Cortex of kidney (tissue), 1 donor: ENCODE data around the gene AOPEP.
"Not testable (repeated sequence)": the region's sequence is repeated elsewhere in the genome, so short reads cannot be mapped to it uniquely, and the experiment has no call there.

Experiments
- DNase-seq: peaks from one replicate; lab custom pipeline; 2025; lab: John Stamatoyannopoulos, UW

Gene AOPEP

DNA sequence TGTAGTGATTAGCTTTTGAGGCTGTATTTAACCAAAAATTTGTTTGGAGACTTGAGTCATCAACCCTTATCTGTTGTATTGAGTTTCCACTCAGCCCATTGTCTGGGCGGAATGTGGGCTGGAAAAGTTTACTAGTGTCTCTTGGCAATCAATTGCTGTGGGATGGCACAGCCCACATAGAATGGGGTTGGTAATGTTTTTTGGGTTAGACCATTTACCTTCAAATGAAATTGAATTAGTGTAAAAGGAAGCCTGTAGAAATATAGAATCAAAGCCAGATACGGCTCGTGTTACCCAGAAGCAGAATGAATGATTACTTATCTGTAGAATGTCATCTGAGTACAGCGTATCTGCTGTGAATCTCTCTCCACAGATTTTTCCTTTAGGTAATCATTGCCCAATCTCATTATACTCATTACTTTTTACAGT, 142.9 kb downstream of the AOPEP start:
- DNase-seq, result no peak

DNA sequence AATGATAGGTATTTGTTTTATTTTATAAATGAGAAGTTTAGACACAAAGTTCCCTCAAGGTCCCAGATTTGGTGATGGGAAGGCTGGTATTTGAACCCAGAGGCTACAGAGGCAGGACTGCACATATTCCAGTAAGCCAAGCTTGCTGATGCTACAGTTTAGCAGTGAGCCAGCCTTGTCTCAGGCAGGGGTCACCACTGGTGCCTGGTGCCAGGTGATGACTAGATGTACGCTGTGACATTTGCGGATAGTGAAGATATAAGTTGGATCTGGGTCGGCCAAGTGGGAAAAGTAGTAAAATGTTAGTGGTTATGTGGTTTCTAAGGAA, 143.9 kb downstream of the AOPEP start:
- DNase-seq, result no peak

DNA sequence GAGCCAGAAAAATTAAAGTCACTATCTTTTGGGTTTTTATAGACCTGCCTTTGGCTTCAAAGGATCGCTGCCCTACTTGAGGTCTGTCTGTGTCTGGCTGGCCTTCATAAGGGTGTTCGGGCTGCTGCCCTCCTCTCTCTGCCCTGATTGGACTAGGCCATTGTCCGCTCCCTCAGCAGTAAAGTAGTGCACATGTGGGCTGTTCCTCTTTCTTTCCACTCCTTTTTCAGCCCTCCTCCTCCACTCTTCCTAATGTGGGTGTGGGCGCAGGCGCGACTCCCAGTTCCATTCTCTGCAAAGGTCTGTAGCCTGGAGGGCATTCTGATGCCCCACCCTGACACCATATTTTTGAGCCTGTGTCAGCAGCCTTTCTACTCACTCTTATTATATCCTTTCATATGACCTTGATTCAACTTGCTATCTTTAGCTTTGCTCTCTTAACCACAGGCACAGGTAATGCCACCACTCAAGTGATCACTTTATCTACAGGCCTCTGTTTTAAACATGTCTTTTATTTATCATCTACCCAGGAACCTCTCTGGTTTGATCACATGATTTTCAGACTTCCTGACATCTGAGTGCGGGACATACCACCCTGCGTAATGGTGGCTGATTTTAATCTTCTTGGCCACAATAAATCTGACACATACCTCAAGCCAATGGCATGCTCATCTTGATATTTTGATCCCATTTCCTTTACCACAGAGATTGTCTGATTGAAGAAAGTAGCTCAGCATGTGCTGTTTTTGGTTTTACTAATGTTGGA, 144.5 kb downstream of the AOPEP start:
- no peak for DNase-seq

DNA sequence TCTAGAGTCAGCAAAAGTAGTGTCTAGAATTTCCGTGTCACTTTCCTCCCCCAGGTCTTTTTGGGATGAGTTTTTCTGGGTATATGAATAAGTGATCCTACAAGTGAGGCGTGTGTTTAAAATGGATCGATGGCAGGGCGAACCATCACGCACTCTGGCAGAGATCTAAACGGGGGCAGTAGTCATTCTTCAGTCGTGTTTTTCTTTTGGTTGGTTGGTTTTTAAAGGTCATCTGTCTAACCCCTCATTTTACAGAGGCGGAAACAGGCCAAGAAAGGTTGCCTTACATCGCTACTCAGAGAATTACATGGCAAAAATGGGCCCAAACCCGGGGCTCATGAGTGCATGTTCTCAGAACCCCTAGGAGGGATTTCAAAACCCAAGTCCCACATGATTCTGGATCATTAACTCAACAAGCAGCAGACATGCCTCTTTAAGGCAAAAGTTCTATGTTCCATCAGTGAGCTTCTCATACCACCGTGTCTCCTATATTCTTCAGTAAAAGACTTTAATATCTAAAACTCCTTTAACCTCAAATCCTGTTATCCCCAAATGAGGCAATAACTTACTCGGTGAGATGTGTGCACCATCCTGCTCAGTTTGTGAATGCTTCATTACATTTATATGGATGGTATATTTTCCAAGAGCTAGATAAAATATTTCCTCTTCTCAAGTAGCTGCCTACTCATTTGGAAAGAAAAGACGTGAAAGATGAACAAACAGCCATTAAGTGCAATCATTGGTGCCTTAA, 145.8 kb downstream of the AOPEP start:
- DNase-seq, result no peak

DNA sequence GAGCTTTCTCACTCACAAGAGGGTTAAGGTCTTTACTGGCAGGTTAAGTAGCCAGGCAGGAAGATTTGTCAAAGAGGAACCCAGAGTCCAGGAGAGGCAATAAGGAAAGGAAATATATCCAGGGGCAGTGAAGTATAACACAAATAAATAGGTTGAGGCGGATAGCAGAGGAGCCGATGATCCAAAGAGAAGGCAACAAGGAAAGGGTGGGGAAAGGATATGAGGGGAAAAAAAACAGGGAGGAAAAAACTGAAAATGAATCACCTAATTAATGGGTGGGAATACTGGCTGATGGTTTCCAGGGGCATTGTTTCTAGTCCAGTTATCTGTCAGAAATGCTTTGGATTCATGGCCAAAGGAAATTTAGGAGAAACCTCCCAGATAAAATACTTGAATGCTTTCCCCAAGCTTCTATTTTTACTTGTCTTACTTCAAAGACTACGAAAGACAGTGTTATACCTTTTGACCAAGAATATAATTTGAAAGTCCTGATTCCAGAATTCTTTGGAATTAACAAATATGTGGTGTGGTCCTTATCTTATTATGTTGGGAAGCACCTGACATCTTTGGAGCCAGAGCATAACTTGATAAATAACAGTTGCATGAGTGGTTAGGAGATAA, 146.5 kb downstream of the AOPEP start:
- no peak for DNase-seq

DNA sequence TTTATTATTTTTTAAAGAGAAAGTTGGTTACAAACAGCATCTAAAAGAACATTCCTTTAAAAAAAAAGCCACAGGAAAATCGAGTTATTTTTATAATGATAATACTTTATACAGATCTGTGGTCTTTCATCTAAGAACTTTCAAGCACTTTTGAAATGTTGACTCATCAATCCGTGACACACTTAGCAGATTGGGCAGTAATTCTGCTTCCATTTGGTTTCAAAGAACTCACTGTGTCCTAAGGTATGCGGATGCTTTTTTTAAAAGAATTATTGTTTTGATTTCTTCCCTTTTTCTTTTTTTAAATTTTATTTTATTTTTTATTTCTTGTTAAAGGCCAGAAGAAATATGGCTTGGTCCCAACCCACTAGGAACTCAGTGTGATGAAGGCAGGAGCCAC, 147.8 kb downstream of the AOPEP start:
- DNase-seq, result no peak

DNA sequence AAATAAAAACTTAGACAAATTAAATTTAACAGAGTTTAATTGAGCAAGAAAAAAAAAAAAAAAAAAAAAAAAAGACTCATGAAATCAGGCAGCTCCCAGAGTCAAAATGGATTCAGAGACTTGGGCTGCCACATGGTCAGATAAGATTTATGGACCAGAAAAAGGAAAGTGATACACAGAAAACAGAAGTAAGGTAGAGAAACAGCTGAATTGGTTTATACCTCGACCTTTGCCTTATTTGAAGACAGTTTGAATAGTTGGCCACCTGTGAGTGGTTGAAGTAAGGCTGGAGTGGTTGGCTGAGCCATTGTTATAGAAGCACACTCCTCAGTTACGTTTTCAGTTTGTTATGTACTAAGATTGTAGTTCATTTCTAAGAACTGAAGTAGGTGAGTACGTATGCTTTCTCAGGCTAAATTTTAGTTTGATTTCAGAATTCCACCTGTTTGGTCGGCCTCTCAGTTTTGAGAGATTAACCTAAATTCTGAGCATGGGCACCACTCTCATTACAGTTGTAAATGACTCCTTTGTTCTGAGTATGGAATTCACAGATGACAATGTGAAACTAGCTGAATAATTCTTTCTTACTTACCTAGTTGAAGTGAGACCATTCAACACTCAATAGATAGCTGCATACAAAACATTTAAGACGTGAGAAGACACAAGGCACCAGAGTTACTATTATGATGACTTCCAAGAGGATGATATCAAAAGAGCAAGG, 149.0 kb downstream of the AOPEP start:
- DNase-seq, result no peak

DNA sequence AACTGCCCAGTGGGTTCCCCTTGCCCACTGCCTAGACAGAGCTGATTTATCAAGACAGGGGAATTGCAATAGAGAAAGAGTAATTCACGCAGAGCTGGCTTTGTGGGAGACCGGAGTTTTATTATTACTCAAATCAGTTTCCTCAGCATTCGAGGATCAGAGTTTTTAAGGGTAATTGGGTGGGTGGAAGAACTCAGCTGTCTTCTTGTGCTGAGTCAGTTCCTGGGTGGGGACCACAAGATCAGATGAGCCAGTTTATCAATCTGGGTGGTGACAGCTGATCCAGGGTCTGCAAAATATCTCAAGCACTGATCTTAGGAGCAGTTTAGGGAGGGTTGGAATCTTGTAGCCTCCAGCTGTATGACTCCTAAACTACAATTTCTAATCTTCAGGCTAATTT, 152.3 kb downstream of the AOPEP start:
- not testable (repeated sequence) for DNase-seq

DNA sequence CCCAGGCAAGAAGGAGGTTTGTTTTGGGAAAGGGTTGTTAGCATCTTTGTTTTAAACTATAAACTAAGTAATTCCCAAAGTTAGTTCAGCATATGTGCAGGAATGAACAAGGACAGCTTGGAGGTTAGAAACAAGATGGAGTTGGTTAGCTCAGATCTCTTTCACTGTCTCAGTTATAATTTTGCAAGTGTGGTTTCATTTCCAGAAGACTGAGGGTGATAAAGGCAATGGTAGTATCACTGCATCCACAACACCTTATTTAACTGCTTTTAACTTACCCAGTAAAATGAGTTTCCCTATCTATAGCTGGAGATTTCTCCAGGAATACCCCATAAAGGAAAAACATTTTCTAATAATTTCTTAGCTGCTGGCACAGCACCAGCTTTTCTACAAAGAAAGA, 152.7 kb downstream of the AOPEP start:
- DNase-seq, result no peak

DNA sequence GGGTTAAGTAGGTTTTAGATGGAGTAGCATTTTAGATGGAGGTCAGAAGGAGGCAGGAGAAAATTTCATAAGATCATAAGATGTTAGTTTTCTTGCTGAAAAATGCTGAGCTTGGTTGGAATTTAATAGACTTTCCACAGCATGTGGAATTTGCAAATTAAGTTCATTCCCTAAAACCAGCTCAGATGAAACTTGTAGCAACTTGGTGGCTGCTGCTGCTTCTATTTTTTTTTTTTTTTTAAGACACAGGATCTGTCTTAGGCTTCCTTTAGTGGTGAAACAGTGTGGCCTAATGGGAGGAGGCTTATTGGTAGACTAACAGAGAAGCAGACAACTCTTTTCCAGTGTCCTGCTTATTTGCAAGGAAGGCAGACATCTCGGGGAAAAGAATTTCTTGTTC, 154.5 kb downstream of the AOPEP start:
- DNase-seq, result no peak

DNA sequence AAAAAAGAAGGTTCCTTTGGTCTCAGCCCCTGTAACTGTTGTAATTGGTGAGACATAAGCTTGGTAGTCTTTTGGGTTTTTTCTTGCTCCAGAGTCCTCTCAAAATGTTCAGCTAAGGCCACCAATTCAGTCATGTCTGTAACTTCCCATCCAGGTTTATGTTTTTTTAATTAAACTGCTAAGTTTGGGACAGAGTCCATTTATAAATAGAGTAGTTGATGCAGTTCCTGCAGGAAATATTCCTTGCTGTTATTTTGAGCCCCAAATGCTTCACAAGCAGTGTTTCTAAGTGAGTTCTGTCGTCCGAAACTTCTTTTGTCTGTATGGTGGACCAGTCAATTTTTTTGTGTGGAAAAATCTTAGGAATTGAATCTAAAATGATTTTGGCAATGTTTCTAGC, 155.0 kb downstream of the AOPEP start:
- no peak for DNase-seq

DNA sequence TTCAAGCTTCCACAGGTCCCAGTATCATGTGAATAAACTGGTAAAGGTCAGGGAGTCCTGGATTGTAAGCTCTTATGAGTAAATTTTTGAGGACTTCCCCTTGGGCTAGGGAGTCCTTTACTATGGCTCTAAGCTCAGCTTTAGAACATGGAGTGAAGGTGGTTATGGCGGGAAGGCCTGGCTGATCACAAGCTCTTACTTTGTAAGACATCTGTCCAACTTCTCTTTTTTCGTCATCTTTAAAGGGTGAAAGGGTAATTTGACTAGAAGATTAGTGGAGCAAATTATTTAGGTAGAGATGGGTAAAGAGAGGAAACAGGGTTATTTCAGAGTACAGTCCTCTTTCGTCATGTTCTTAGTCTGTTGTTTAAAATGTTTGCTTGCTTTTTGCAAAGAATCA, 155.4 kb downstream of the AOPEP start:
- no peak for DNase-seq

DNA sequence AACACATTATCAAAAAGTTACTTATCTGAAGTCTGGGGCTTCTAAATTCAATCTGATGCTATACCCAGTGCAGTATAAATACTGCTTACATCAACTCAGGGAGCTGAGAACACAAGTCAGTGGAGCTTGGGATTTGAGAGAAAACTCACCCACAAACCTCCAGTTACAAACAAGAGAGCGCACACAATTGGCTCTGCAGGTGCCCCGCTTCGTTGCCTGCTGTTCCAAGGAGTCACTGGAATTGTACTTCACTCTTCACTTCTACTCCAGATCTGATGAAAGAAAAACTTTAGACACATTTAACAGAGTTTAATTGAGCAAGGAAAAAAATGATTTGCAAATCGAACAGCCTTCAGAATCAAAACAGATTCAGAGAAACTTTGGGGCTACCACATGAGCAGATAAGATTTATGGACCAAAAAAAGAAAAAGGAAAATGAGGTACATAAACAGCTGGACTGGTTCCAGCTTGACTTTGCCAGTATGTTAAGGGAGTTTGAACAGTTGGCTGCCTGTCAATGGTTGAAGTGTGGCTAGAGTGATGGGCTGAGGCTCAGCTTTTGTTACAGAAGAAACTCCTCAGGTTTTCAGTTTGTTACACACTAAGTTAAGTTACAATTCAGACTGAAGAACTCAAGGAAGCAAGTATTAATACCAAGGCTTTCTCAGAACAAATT, 156.6 kb downstream of the AOPEP start:
- DNase-seq, result no peak

DNA sequence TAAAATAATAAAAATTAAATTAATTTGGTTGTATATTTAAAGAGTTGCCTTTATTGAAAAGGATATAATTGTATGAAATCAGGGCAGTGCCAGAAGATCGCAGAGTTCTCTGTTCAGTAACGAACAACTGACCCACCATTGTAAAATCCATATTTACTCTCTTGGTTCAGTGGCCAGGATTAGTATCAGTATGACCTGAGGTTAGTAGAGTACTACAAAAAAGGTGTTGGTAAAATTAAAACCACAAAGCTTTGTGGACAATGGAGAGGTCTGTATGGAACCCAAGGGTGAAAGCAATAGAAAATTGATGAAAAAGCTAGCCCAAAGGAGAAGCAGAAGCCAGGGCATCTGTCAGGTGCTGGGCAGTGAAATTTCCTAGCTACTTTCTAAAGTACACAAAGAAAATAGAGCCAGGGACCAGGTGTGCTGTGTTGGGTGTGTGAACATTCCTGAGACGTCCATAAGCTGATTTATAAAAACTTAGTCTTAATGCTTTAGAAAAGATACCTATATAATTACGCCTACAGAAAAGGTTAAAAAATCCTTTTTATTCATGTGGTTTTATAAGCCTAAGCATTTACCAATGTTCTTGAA, 159.5 kb downstream of the AOPEP start:
- no peak for DNase-seq

DNA sequence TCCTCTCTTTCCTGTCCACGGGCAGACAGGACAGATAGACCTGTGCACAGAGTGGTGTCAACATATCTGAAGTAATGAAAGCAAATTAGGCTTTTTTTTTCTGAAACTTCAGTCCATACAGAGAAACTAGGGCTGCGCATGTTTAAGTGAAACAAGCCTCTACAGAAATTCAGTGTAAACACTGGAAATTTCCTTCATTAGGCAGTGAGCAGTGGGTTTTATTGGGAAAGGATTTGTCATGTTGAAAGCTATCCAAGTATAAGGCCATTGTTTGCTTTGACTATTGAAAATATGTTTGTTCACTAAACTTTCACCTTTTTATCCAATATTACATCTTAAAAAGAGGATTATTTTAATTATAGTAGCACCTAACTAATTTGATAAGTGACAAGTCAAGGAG, 161.2 kb downstream of the AOPEP start:
- DNase-seq, result no peak

DNA sequence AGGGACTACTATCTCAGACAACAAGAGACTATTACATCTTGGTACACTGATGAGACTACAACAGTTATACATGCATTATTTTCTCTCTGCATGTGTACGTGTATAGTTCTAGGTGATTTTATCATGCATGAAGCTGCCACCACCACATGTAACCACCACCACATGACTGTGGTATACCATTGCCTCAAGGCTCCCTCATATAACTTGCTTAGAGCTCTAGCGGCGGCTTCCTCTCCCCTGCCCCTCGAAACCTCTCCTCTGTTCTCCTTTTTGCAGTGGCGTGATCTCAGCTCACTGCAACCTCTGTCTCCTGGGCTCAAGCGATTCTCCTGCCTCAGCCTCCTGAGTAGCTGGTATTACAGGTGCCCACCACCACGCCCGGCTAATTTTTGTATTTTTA, 162.3 kb downstream of the AOPEP start:
- DNase-seq, result no peak

DNA sequence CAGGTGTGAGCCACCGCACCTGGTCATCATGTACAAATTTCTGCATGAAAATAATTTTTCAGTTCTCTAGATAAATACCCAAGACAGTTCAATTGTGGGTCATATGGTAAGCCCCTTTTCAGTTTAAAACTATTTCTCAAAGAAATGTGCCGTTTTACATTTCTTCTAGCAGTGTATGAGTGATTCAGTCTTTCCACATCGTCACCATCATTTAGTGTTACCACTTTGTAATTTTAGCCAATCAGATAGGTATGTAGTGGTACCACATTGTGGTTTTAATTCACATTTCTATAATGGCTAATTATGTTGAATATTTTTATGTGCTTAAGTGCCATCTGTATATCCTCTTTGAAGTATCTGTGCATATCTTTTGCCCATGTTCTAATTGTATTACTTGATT, 163.1 kb downstream of the AOPEP start:
- DNase-seq, result no peak

DNA sequence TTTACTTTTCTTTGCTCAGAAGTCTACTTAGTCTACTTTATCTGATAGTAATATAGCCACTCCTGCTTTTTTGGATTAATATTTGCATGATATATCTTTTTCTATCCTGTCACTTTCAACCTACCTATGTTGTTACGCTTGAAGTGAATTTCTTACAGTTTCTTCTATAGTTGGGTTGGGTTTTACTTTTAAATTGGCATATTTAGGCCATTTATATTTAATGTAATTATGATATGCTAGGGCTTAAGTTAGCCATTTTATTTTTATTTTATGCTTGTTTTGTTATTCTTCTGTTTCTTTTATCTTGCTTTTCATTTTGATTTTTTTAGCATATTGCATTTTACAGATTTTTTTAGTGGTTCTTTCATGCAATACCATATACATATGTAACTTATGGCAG, 164.7 kb downstream of the AOPEP start:
- DNase-seq, result no peak

DNA sequence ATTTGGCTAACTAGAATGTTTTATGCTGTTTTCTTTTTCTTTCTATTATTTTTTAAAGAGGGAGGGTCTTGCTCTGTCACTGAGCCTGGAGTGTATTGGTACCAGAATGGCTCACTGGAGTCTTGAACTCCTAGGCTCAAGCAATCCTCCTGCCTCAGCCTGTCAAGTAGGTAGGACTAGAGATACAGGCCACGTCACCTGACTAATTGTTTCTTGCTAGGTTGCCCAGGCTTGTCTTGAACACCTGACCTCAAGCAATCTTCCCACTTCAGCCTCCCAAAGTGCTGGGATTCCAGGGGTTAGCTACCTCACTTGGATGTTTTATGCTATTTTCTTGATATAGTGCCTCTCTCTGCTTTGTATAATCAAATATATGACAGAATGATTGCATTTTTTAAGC, 166.2 kb downstream of the AOPEP start:
- DNase-seq, result no peak

DNA sequence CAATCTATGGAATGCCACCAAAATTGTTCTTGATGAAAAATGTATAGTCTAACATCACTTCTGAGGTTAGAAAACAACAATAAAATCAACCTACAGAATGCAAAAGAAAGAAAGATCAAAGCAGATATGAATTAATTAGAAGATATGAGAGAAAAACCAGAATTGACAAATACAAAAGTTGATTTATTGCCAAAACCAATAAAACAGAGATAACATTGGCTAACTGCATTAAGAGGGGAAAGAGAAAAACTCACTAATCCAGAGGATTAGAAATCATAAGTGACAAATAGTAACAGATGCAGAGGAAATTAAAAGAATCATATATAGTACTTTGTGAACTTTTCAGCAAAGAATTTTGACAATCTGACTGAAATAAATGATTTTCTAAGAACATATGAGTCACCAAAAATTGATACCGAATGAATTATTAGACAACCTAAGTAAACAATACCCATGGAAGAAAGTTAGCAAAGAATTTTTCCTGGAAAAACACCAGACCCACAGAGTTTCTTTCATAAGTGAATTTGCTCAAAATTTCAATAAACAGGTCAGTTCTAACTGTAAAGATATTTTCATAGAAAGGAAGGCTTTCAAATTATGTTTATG, 167.7 kb downstream of the AOPEP start:
- DNase-seq, result no peak

DNA sequence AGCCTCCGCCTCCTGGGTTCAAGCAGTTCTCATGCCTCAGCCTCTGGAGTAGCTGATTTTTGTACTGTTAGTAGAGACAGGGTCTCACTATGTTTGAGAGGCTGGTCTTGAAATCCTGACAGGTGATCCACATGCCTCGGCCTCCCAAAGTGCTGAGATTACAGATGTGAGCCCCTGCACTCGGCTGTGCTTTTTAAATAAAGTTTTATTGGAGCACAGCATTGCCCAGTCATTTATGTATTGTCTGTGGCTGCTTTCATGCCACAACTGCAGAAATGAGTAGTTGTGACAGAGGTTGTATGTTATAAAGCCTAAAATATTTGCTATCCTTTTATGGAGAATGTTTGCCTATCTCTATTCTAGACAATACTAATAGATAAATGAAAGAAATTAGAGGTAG, 169.2 kb downstream of the AOPEP start:
- no peak for DNase-seq
